Activated T-helper 2 cell treated with anti-CD3 and anti-CD28 coated beads, Interferon-gamma antibody, Interleukin-2, Interleukin-4, amounts not matched to agents 10 μg/mL and 5 μg/mL and 100 μg/mL, durations not matched to agents 14 hours and 24 hours and 36 hours (primary cell): ENCODE data around the gene SRSF10. TPM values are rescaled to one million over a fixed set of nuclear protein-coding genes. Genes with fewer than 3 reads are reported as not detected.
"Not testable (repeated sequence)": the region's sequence is repeated elsewhere in the genome, so short reads cannot be mapped to it uniquely, and the experiment has no call there.

Experiments
- DNase-seq: peaks from one replicate; pipeline ENCODE4 v3.0.0; 2021; ENCODE audit warnings: low spot score
- H3K27ac Mint-ChIP-seq: one replicate; pipeline ENCODE4 v1.8.0; 2021; ENCODE audit warnings: mixed read lengths
- H3K27me3 Mint-ChIP-seq: one replicate; pipeline ENCODE4 v1.8.0; 2021; ENCODE audit warnings: low read depth, mixed read lengths
- H3K36me3 Mint-ChIP-seq: one replicate; pipeline ENCODE4 v1.8.0; 2021; ENCODE audit warnings: low read depth, mixed read lengths
- H3K4me1 Mint-ChIP-seq: one replicate; pipeline ENCODE4 v1.8.0; 2021; ENCODE audit warnings: low read depth, mixed read lengths
- H3K4me3 Mint-ChIP-seq: one replicate; pipeline ENCODE4 v1.8.0; 2021; ENCODE audit warnings: low read depth, mild to moderate bottlenecking, moderate library complexity, mixed read lengths
- H3K9me3 Mint-ChIP-seq: one replicate; pipeline ENCODE4 v1.8.0; 2021; ENCODE audit warnings: mixed read lengths
- intact Hi-C: fragments of 100-400 bp; cut with micrococcal nuclease; formaldehyde crosslinking; loops from one replicate; pipeline ENCODE4 v1.15.1; 2023
- total RNA-seq: library from RNA; stranded (reverse); gene quantifications from 2 replicates; pipeline ENCODE4 v1.2.3, GENCODE V29; 2022

SRSF10 gene
- total RNA-seq, 1 donor from 2014 or later: 217 TPM

GRCh38 chr1:23960291-23961020 lies 19.7 kb downstream of the SRSF10 start:
- no peak for DNase-seq
- no peaks in the 10 kb centered on the region for H3K27me3 Mint-ChIP-seq
- H3K36me3 Mint-ChIP-seq: peaks cover 47% of the 10 kb centered on the region
- intact Hi-C loops: no loop called here
- H3K4me1 Mint-ChIP-seq: peaks cover 56% of the 10 kb centered on the region
- H3K4me3 Mint-ChIP-seq: peak overlapping the region; percentile 99
- peak overlapping the region; percentile 100 for H3K27ac Mint-ChIP-seq
- no peaks in the 10 kb centered on the region for H3K9me3 Mint-ChIP-seq

GRCh38 chr1:23959461-23960290 lies 20.5 kb downstream of the SRSF10 start, which contains the start of gene PNRC2:
TSS of gene PNRC2 (plus strand) at chr1:23959828. CDS start at chr1:23961458, 1,630 bp downstream.
- Mint-ChIP-seq H3K4me3 (peak within 1 kb of the TSS; percentile 99), H3K9me3 (no peaks in the 10 kb centered on the region), H3K36me3 (peaks cover 39% of the 10 kb centered on the region), H3K27ac (peak within 1 kb of the TSS; percentile 100), H3K27me3 (no peaks in the 10 kb centered on the region), H3K4me1 (peaks cover 56% of the 10 kb centered on the region)
- intact Hi-C loops: loop anchor here (1.0 to 5.0 kb wide), 2 partner anchors 21 to 92 kb away; partner anchors contain the start of genes FUCA1 and SRSF10
- peak; percentile 96 for DNase-seq

- peaks cover 32% of the 10 kb centered on the region for H3K36me3 Mint-ChIP-seq
- peak overlapping the region; percentile 99 for H3K4me3 Mint-ChIP-seq
- H3K9me3 Mint-ChIP-seq: no peaks in the 10 kb centered on the region
- H3K27me3 Mint-ChIP-seq: no peaks in the 10 kb centered on the region
- DNase-seq: peak; percentile 93
- intact Hi-C loops: loop anchor here (1.0 to 5.0 kb wide), 2 partner anchors 21 to 92 kb away; partner anchors contain the start of genes FUCA1 and SRSF10
- H3K27ac Mint-ChIP-seq: peak overlapping the region; percentile 100
- H3K4me1 Mint-ChIP-seq: peaks cover 53% of the 10 kb centered on the region
Measured at GRCh38 chr1:23958810-23959460, 21.2 kb downstream of the SRSF10 start.

GRCh38 chr1:23958040-23958809 lies 21.9 kb downstream of the SRSF10 start:
- H3K27me3 Mint-ChIP-seq, DNase-seq, H3K9me3 Mint-ChIP-seq: not testable (repeated sequence)
- intact Hi-C loops: loop anchor here (5.0 kb wide), 1 partner anchor 91 kb away; the partner anchor contains the start of gene FUCA1
- peak overlapping the region; percentile 99 for H3K4me3 Mint-ChIP-seq
- H3K36me3 Mint-ChIP-seq: peaks cover 27% of the 10 kb centered on the region
- peaks cover 47% of the 10 kb centered on the region for H3K4me1 Mint-ChIP-seq
- peak overlapping the region; percentile 100 for H3K27ac Mint-ChIP-seq

GRCh38 chr1:23957096-23957495 lies 23.0 kb downstream of the SRSF10 start:
- peak overlapping the region; percentile 34 for H3K27ac Mint-ChIP-seq
- H3K9me3 Mint-ChIP-seq: no peaks in the 10 kb centered on the region
- intact Hi-C loops: loop anchor here (5.0 kb wide), 1 partner anchor 90 kb away; the partner anchor contains the start of gene FUCA1
- no peaks in the 10 kb centered on the region for H3K27me3 Mint-ChIP-seq
- peaks cover 39% of the 10 kb centered on the region for H3K4me1 Mint-ChIP-seq
- DNase-seq: no peak
- peaks cover 23% of the 10 kb centered on the region for H3K36me3 Mint-ChIP-seq
- H3K4me3 Mint-ChIP-seq: peak overlapping the region; percentile 32

- Mint-ChIP-seq H3K4me1 (peaks cover 17% of the 10 kb centered on the region), H3K36me3 (no peaks in the 10 kb centered on the region), H3K27ac (no peak overlapping the region), H3K27me3 (no peaks in the 10 kb centered on the region), H3K9me3 (no peaks in the 10 kb centered on the region), H3K4me3 (no peak overlapping the region)
- DNase-seq: no peak
- intact Hi-C loops: no loop called here
Measured at GRCh38 chr1:23953020-23953419, 27.1 kb downstream of the SRSF10 start.

- Mint-ChIP-seq H3K9me3 (peaks cover 6% of the 10 kb centered on the region), H3K4me1 (no peaks in the 10 kb centered on the region), H3K4me3 (no peak overlapping the region), H3K27ac (no peak overlapping the region), H3K27me3 (peaks cover 26% of the 10 kb centered on the region), H3K36me3 (no peaks in the 10 kb centered on the region)
- intact Hi-C loops: no loop called here
- no peak for DNase-seq
Measured at GRCh38 chr1:23947366-23947765, 32.8 kb downstream of the SRSF10 start.

- no peaks in the 10 kb centered on the region for H3K4me1 Mint-ChIP-seq
- H3K36me3 Mint-ChIP-seq: no peaks in the 10 kb centered on the region
- H3K27ac Mint-ChIP-seq: no peak overlapping the region
- DNase-seq: no peak
- H3K9me3 Mint-ChIP-seq: no peaks in the 10 kb centered on the region
- intact Hi-C loops: no loop called here
- no peak overlapping the region for H3K4me3 Mint-ChIP-seq
- peaks cover 4% of the 10 kb centered on the region for H3K27me3 Mint-ChIP-seq
Measured at GRCh38 chr1:23936481-23937176, 43.5 kb downstream of the SRSF10 start.

- Mint-ChIP-seq H3K4me1 (no peaks in the 10 kb centered on the region), H3K9me3 (no peaks in the 10 kb centered on the region)
Measured at GRCh38 chr1:23931491-23931880, 48.6 kb downstream of the SRSF10 start.

GRCh38 chr1:23930861-23931490 lies 49.2 kb downstream of the SRSF10 start:
- Mint-ChIP-seq H3K4me1 (no peaks in the 10 kb centered on the region), H3K36me3 (no peaks in the 10 kb centered on the region), H3K9me3 (no peaks in the 10 kb centered on the region), H3K27ac (no peak overlapping the region), H3K27me3 (peaks cover 15% of the 10 kb centered on the region), H3K4me3 (no peak overlapping the region)
- intact Hi-C loops: no loop called here
- DNase-seq: no peak

More at GRCh38 chr1:23931491-23931880, 48.6 kb downstream of the SRSF10 start:
- intact Hi-C loops: no loop called here
- Mint-ChIP-seq H3K4me3 (no peak overlapping the region), H3K36me3 (no peaks in the 10 kb centered on the region), H3K27ac (no peak overlapping the region), H3K27me3 (peaks cover 15% of the 10 kb centered on the region)
- DNase-seq: no peak

- H3K27me3 Mint-ChIP-seq: peaks cover 15% of the 10 kb centered on the region
- DNase-seq: no peak
- H3K4me3 Mint-ChIP-seq: no peak overlapping the region
- no peaks in the 10 kb centered on the region for H3K4me1 Mint-ChIP-seq
- no peaks in the 10 kb centered on the region for H3K9me3 Mint-ChIP-seq
- intact Hi-C loops: no loop called here
- no peak overlapping the region for H3K27ac Mint-ChIP-seq
- no peaks in the 10 kb centered on the region for H3K36me3 Mint-ChIP-seq
Measured at GRCh38 chr1:23930270-23930669, 49.9 kb downstream of the SRSF10 start.
